Vagina (tissue), 2 donors: ENCODE data around the gene KRTAP10-4. TPM values are rescaled to one million over a fixed set of nuclear protein-coding genes. Genes with fewer than 3 reads are reported as not detected.

Source experiments
- DNase-seq, 2 donors: peaks; one replicate each; pipeline ENCODE4 v3.0.0-alpha.2; 2017; ENCODE audit errors: extremely low spot score in 2 of 2
- H3K27ac ChIP-seq: fragments of 200-600 bp; sonication (generic); one replicate; pipeline ENCODE4 v1.5.1; 2019
- H3K27me3 ChIP-seq: fragments of 200-600 bp; sonication (generic); one replicate; pipeline ENCODE4 v1.5.1; 2019
- H3K36me3 ChIP-seq, 2 donors: fragments of 200-600 bp; sonication (generic); one replicate each; pipeline ENCODE4 v1.5.1; 2017 to 2019
- H3K4me1 ChIP-seq: fragments of 200-600 bp; sonication (generic); one replicate; pipeline ENCODE4 v1.5.1; 2019
- H3K4me3 ChIP-seq, 2 donors: fragments of 200-600 bp; sonication (generic); 1 replicate in 1 of 2; 2 replicates in 1 of 2; pipeline ENCODE4 v1.5.1; 2016 to 2019
- H3K9me3 ChIP-seq: fragments of 200-600 bp; sonication (generic); one replicate; pipeline ENCODE4 v1.5.1; 2019
- CTCF ChIP-seq, 3 experiments: fragments of 450-650 bp in 2 of 3; fragments of 200-600 bp in 1 of 3; sonication (generic) in 1 of 3; IDR thresholded peaks; one replicate each; pipeline ENCODE4 v1.5.1; 2017 to 2019; ENCODE audit warnings: antibody characterized with exemption in 3 of 3, mild to moderate bottlenecking in 2 of 3, moderate library complexity in 2 of 3
- POLR2A ChIP-seq, 2 donors: fragments of 450-650 bp; IDR thresholded peaks; one replicate each; pipeline ENCODE4 v1.6.1; 2017; ENCODE audit warnings: antibody characterized with exemption in 2 of 2, mild to moderate bottlenecking in 2 of 2, moderate library complexity in 2 of 2
- POLR2AphosphoS5 ChIP-seq, 2 donors: sonication (generic); formaldehyde crosslinking; IDR thresholded peaks; one replicate each; pipeline ENCODE4 v1.9.0; 2017; ENCODE audit warnings: antibody characterized with exemption in 2 of 2, mild to moderate bottlenecking in 2 of 2, low read depth in 1 of 2; ENCODE audit not compliant: insufficient read depth in 1 of 2
- intact Hi-C: fragments of 100-400 bp; cut with DNase I; formaldehyde crosslinking; loops from one replicate; pipeline ENCODE4 v1.15.1; 2023
- total RNA-seq: library from RNA; depleted of rRNA; stranded (reverse); fragments of >200 nt; gene quantifications from one replicate; pipeline ENCODE4 v1.2.3, GENCODE V29; 2016

KRTAP10-4 gene
- total RNA-seq, 1 donor from 2014 or later, result not detected

- Histone ChIP-seq H3K9me3 (no peaks in the 10 kb centered on the region), H3K27ac (no peak overlapping the region), H3K36me3 (no peaks in the 10 kb centered on the region), H3K4me3 (no peak overlapping the region), H3K4me1 (no peaks in the 10 kb centered on the region), H3K27me3 (no peaks in the 10 kb centered on the region)
- no peak for DNase-seq
- intact Hi-C loops, result no loop called here
- TF ChIP-seq POLR2AphosphoS5 (IDR thresholded peaks at IDR 0.05; ENCODE audit: insufficient read depth in 1 of 2, low read depth in 1 of 2) (no peak), POLR2A (IDR thresholded peaks at IDR 0.05) (no peak), CTCF (IDR thresholded peaks at IDR 0.05) (no peak)
Observed at GRCh38 chr21:44532712-44533111, 40.8 kb upstream of the KRTAP10-4 start.

- H3K27ac ChIP-seq, result no peak overlapping the region
- intact Hi-C loops, result no loop called here
- TF ChIP-seq CTCF (IDR thresholded peaks at IDR 0.05), result no peak
- no peaks in the 10 kb centered on the region for H3K9me3 ChIP-seq
- no peak overlapping the region for H3K4me3 ChIP-seq
- no peak for DNase-seq
- H3K27me3 ChIP-seq, result no peaks in the 10 kb centered on the region
- no peaks in the 10 kb centered on the region for H3K4me1 ChIP-seq
- no peaks in the 10 kb centered on the region for H3K36me3 ChIP-seq
Observed at GRCh38 chr21:44533121-44533890, 40.2 kb upstream of the KRTAP10-4 start.

- H3K36me3 ChIP-seq, result no peaks in the 10 kb centered on the region
- no peaks in the 10 kb centered on the region for H3K9me3 ChIP-seq
- TF ChIP-seq POLR2AphosphoS5 (IDR thresholded peaks at IDR 0.05; ENCODE audit: insufficient read depth in 1 of 2, low read depth in 1 of 2), result no peak
- no peaks in the 10 kb centered on the region for H3K4me1 ChIP-seq
- intact Hi-C loops, result no loop called here
- no peak for DNase-seq
- no peak overlapping the region for H3K27ac ChIP-seq
- no peak overlapping the region for H3K4me3 ChIP-seq
- no peaks in the 10 kb centered on the region for H3K27me3 ChIP-seq
Observed at GRCh38 chr21:44533891-44534627, 39.5 kb upstream of the KRTAP10-4 start.

- Histone ChIP-seq H3K4me1 (no peaks in the 10 kb centered on the region), H3K36me3 (no peaks in the 10 kb centered on the region), H3K27ac (no peak overlapping the region), H3K27me3 (no peaks in the 10 kb centered on the region), H3K9me3 (no peaks in the 10 kb centered on the region), H3K4me3 (no peak overlapping the region)
- no peak for DNase-seq
- intact Hi-C loops, result no loop called here
- TF ChIP-seq POLR2AphosphoS5 (IDR thresholded peaks at IDR 0.05; ENCODE audit: insufficient read depth in 1 of 2, low read depth in 1 of 2) (no peak), CTCF (IDR thresholded peaks at IDR 0.05) (no peak), POLR2A (IDR thresholded peaks at IDR 0.05) (no peak)
Observed at GRCh38 chr21:44534688-44535087, 38.8 kb upstream of the KRTAP10-4 start.

- no peak for DNase-seq
- Histone ChIP-seq H3K4me3 (no peak overlapping the region), H3K36me3 (no peaks in the 10 kb centered on the region), H3K9me3 (no peaks in the 10 kb centered on the region), H3K27ac (no peak overlapping the region), H3K4me1 (no peaks in the 10 kb centered on the region), H3K27me3 (no peaks in the 10 kb centered on the region)
- intact Hi-C loops, result no loop called here
- no peak for TF ChIP-seq CTCF (IDR thresholded peaks at IDR 0.05)
- no peak for TF ChIP-seq POLR2A (IDR thresholded peaks at IDR 0.05)
- no peak for TF ChIP-seq POLR2AphosphoS5 (IDR thresholded peaks at IDR 0.05; ENCODE audit: insufficient read depth in 1 of 2, low read depth in 1 of 2)
Observed at GRCh38 chr21:44535963-44536362, 37.6 kb upstream of the KRTAP10-4 start.
